Measurements from ENCODE around the gene AREL1. TPM values are rescaled to one million over a fixed set of nuclear protein-coding genes. Genes with fewer than 3 reads are reported as not detected.

AREL1 gene
- total RNA-seq, 2 experiments from 2014 or later = 47.0 to 47.6 TPM

DNA sequence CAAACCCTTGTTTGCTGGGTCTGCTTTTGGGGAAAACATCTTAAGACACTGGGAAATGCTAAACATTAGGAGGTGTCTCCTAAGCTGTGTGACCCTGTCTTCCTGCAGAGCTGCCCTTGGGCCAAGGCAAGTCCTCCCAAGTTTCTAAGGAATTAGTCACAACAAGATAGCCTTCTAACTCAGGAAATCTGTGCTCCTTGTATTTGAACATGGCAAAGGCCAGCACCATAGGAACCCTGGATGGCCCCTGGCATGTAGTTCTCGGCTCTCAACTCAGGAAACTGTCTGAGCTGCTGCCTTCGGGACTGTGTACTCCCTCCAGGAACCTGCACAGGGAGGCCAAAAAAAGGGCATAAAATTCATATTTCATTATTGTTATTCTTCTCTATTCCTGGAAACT is 63.2 kb downstream of the AREL1 start:
- H3K9me3 Mint-ChIP-seq = no peaks in the 10 kb centered on the region
- ATAC-seq (ENCODE audit: low read depth) (no peak), DNase-seq (no peak)
- H3K27ac Mint-ChIP-seq = no peak overlapping the region
- H3K4me1 Mint-ChIP-seq = peaks cover 9% of the 10 kb centered on the region
- POLR2A ChIA-PET = interaction anchor here (1.2 kb wide), 1 partner anchor 11 kb away, joined by 3 read pairs; no protein-coding TSS in a partner anchor
- H3K36me3 Mint-ChIP-seq = no peaks in the 10 kb centered on the region
- peaks cover 8% of the 10 kb centered on the region for H3K27me3 Mint-ChIP-seq
- no peak overlapping the region for H3K4me3 Mint-ChIP-seq

DNA sequence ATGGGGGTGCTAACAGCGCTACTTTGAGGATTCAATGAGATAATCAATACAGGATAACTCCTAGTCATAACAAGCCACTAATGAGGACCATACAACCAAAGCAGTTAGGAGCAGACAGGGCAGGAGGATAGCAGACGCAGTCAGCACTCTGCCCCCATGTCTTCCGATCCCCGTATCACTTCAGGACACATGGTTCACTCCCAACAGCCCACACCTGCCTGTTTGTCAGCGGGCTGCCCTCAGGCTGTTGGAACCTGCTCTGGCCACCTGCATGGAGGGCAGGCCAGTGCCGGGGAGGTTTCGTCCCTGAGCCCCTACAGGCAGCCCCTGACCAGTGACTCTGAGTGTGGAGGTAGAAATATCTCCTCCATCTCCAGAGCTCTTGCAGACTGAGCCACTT is 63.7 kb downstream of the AREL1 start:
- H3K4me3 Mint-ChIP-seq = no peak overlapping the region
- no peak for DNase-seq
- no peaks in the 10 kb centered on the region for H3K9me3 Mint-ChIP-seq
- H3K4me1 Mint-ChIP-seq = peaks cover 9% of the 10 kb centered on the region
- no peak for ATAC-seq (ENCODE audit: low read depth)
- H3K36me3 Mint-ChIP-seq = no peaks in the 10 kb centered on the region
- H3K27ac Mint-ChIP-seq = no peak overlapping the region
- peaks cover 8% of the 10 kb centered on the region for H3K27me3 Mint-ChIP-seq
- POLR2A ChIA-PET = no interaction called here

DNA sequence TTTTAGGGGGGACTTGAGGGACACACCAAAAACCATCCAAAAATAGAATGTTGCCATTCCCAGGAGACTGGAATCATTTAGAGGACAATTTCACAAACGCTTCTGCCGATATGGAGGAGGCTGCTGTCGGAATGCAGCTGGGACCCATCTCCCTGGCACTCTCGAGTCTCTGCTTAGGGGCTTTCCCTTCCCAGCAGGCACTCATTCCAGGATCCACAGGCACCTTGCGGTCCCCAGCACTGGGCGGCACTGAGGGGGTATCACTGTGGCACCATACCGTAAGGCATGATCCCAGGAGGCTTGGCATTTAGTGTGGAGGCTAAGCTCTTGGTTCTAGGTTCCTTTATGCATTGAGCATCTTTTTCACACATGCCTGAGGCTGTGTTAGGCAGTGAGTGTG is 64.3 kb downstream of the AREL1 start:
- no peaks in the 10 kb centered on the region for H3K9me3 Mint-ChIP-seq
- H3K4me3 Mint-ChIP-seq = no peak overlapping the region
- H3K27me3 Mint-ChIP-seq = peaks cover 8% of the 10 kb centered on the region
- ATAC-seq (ENCODE audit: low read depth) (no peak), DNase-seq (no peak)
- H3K27ac Mint-ChIP-seq = no peak overlapping the region
- no peaks in the 10 kb centered on the region for H3K36me3 Mint-ChIP-seq
- POLR2A ChIA-PET = no interaction called here
- H3K4me1 Mint-ChIP-seq = peaks cover 9% of the 10 kb centered on the region

DNA sequence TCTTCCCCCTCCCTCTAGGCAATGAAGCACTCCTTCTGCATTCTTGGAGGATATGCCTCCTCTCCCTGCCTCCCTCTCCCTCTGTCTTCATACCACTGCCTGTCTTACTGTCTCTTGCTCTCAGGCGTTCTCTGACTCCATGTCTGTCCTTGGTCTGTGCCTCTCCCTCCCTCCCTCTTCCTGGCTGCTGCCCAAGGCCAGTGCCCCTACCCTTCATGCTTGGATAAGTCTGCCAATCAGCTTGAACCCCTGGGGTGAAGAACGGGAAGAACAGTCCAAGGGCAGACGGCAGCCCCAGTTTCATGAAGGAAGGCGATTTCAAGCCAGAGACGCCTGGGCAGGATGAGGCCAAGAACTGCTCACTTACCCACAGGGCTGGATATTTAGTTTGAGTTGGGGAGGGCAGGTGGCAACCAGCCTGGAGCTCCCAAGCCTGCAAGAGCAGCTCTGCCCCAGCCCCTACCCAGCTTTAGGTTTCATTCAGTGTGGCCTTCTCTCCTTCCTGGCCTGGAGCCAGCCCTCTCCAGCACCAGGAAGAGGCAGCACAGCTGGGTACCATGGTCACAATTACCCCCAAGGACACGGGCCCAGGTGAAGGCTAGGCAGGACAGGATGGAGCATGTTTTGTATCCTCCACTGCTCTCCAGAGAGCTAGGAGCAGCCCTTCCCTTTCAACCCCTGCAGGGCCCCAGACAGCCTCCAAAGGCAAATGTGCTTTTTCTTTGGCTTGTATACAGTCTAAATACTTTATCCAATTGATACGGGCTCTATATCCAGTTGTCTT is 65.0 kb downstream of the AREL1 start:
- ATAC-seq (ENCODE audit: low read depth) = no peak
- POLR2A ChIA-PET = no interaction called here
- H3K4me3 Mint-ChIP-seq = no peak overlapping the region

DNA sequence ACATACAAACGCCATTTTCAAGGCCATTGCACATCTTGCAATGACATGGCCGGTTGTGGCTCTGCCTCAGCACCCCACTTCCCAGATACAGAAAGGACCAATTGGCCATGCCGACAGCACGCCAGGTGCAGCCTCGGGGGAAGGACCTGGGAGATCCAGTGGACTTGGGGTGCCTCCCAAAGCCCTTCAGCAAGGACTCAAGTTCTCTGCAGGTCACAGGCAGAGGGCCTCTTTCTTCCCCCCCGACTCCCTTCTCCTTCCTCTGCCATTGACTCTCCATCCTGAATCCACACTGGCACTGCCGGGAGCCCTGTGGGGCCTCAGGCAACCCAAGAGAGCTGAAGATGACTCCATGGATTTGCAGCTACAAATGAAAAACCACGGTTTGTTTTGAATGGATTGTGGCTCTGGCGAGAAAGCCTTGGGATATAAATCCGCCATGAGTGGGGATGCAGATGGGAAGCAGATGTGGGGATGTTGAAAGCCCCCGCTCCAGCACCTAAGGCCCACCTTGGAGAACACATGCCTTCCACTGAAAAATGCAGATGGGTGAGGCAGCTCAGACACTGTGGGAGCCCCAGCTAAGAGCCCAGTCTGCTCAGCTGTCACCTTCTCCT is 65.7 kb downstream of the AREL1 start:
- H3K4me3 Mint-ChIP-seq = no peak overlapping the region
- POLR2A ChIA-PET = no interaction called here
- DNase-seq = no peak

More for the DNA sequence above, 65.0 kb downstream of the AREL1 start:
- no peaks in the 10 kb centered on the region for H3K9me3 Mint-ChIP-seq
- no peak for DNase-seq
- peak overlapping the region; percentile 48 for H3K27ac Mint-ChIP-seq
- H3K4me1 Mint-ChIP-seq = peaks cover 9% of the 10 kb centered on the region
- no peaks in the 10 kb centered on the region for H3K36me3 Mint-ChIP-seq
- peaks cover 8% of the 10 kb centered on the region for H3K27me3 Mint-ChIP-seq

DNA sequence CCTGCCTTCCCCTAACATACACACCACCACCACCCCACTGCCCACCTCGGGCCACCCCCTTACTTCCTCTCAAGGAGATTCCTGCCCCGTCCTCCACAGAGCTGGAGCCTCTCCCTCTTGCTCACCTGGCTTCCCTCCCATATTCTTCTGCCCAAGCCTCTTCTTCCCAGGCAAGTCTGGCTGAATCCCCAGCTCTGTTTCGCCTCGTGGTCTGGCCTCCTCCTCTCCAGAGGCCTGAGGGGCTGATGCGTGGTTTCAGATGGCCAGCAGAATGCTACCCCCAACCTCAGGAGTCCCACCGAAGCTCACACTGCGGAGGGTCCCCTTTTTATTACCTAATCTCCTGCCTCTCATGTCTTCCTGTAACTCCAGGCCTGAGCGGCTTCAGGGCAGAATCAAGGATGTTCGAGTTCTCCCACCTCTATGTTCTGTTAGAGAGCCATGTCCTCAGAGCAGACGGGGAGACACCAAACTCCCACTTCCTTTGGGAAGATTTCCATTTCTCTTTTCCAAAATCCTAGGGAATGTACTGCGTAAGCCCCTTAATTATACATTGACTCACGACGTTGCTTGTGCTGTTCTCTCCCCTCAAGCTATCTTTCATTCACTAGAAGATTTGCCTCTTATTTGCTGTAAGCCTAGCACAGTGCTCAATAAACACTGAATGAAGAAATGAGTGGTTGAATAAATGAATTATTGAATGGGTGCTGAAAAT is 67.0 kb downstream of the AREL1 start:
- DNase-seq (no peak), ATAC-seq (ENCODE audit: low read depth) (no peak)
- POLR2A ChIA-PET = no interaction called here
- Mint-ChIP-seq H3K36me3 (no peaks in the 10 kb centered on the region), H3K27ac (no peak overlapping the region), H3K4me1 (peaks cover 2% of the 10 kb centered on the region), H3K9me3 (no peaks in the 10 kb centered on the region), H3K4me3 (no peak overlapping the region), H3K27me3 (peaks cover 8% of the 10 kb centered on the region)

More for the DNA sequence above, 65.7 kb downstream of the AREL1 start:
- Mint-ChIP-seq H3K4me1 (peaks cover 9% of the 10 kb centered on the region), H3K36me3 (no peaks in the 10 kb centered on the region), H3K9me3 (no peaks in the 10 kb centered on the region), H3K27ac (no peak overlapping the region), H3K27me3 (peaks cover 8% of the 10 kb centered on the region)
- no peak for ATAC-seq (ENCODE audit: low read depth)

DNA sequence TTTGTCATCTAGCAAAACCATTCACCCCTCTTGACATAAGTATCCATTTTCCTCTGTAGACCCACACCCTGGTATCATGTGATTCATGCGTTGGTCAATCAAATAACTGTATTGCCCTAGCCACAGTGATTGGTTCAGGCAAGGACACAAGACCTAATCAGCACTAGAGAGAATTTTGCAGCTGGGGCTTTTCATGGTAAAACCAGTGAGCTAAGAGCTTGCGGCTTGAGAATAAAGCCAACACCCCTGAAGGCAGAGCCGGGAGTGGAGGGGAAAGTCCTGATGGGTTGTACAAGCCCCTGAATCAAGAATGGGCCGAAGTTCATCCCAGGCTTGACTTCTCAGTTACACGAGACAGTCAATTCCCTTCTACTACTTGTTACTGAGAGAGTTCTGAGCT is 67.6 kb downstream of the AREL1 start:
- DNase-seq (no peak), ATAC-seq (ENCODE audit: low read depth) (no peak)
- Mint-ChIP-seq H3K9me3 (no peaks in the 10 kb centered on the region), H3K36me3 (no peaks in the 10 kb centered on the region), H3K27me3 (peaks cover 8% of the 10 kb centered on the region), H3K4me3 (no peak overlapping the region), H3K4me1 (peaks cover 2% of the 10 kb centered on the region), H3K27ac (no peak overlapping the region)
- POLR2A ChIA-PET = no interaction called here

DNA sequence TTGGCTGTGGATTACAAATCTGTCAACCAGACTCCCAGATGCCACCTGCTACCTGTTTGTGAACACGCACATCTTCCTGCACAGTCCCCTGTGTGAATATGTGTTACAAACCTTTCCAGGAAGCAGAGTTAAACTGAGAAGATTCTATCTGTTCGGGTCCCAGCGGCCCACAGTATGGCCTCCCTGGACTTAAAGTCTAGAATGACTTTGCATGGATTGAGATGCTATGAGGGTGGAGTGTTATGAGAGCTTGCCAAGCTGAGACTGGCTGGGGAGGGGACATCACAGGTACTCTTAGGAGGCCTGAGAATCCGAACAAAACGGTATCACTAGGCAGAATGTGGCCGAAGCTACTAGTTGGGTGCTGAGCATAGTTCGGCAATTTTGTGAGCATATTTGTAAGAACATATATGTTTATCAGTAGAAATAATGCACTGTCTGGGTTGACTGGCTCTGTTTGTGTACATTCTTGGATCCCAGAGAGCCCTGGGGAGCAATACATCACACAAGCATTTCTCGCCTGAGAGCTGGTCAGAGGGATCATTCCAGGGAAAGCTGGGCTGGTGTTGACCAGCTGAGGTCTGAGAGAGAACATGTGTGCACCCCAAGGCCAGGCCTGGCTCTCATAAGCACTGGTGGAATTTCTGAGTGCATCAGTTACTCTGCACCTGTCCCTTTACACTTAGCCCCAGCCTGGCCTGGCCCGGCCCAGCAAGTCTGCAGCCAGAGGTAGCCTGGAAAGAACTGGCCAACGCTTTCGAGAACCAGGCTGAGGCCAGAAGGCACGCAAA is 71.1 kb downstream of the AREL1 start:
- Mint-ChIP-seq H3K27me3 (peaks cover 10% of the 10 kb centered on the region), H3K27ac (no peak overlapping the region)
- POLR2A ChIA-PET = no interaction called here

DNA sequence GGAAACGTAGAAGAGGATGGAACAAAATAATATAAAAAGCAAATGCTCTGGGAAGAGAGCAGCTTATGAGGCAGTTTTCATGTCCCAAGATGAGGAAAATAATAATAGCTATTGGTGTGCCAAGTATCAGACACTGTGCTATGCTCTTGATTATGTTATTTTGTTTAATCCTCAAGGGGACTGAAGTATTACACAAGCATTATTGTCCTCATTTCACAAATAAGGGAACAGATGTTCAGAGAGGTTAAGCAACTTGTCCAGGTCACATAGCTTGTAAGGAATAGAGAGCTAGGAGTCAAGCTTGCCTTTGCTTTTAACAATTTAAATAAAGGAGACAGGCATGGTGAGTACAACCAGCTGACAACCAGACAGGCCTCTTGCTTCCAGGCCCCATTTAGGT is 73.9 kb downstream of the AREL1 start:
- DNase-seq (no peak), ATAC-seq (ENCODE audit: low read depth) (no peak)
- POLR2A ChIA-PET = interaction anchor here (0.8 to 1.8 kb wide), 2 partner anchors 11 to 20 kb away, joined by 3 to 5 read pairs; no protein-coding TSS in a partner anchor
- Mint-ChIP-seq H3K4me1 (no peaks in the 10 kb centered on the region), H3K36me3 (no peaks in the 10 kb centered on the region), H3K27ac (no peak overlapping the region), H3K4me3 (no peak overlapping the region), H3K27me3 (peaks cover 4% of the 10 kb centered on the region), H3K9me3 (no peaks in the 10 kb centered on the region)

More for the DNA sequence above, 71.1 kb downstream of the AREL1 start:
- no peaks in the 10 kb centered on the region for H3K9me3 Mint-ChIP-seq
- H3K4me3 Mint-ChIP-seq = no peak overlapping the region
- no peak for DNase-seq
- no peaks in the 10 kb centered on the region for H3K36me3 Mint-ChIP-seq
- no peak for ATAC-seq (ENCODE audit: low read depth)
- peaks cover 2% of the 10 kb centered on the region for H3K4me1 Mint-ChIP-seq

DNA sequence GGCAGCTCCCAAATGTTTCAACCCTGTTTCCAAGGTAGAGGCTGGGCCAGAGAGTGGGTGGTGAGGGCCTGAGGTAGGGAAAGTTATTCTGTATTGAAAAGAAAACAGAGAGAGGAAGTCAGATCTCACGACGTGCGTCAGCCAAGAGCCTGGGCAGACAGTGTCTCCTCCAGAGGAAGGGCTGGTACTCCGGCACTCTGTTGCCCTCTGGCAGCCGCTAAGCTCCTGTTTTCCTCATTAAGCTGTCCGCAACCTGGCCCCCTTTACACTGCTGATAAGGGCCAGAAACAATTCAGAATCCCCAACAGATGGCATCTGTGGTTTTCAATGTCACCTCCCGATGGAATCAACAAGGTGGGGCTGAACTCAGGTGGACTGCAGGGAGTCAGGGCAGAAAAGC is 74.8 kb downstream of the AREL1 start:
- DNase-seq (no peak), ATAC-seq (ENCODE audit: low read depth) (no peak)
- H3K27me3 Mint-ChIP-seq = peaks cover 7% of the 10 kb centered on the region
- no peaks in the 10 kb centered on the region for H3K9me3 Mint-ChIP-seq
- POLR2A ChIA-PET = interaction anchor here (1.8 kb wide), 1 partner anchor 19 kb away, joined by 5 read pairs; no protein-coding TSS in a partner anchor
- H3K4me1 Mint-ChIP-seq = no peaks in the 10 kb centered on the region
- H3K4me3 Mint-ChIP-seq = no peak overlapping the region
- no peaks in the 10 kb centered on the region for H3K36me3 Mint-ChIP-seq
- no peak overlapping the region for H3K27ac Mint-ChIP-seq

DNA sequence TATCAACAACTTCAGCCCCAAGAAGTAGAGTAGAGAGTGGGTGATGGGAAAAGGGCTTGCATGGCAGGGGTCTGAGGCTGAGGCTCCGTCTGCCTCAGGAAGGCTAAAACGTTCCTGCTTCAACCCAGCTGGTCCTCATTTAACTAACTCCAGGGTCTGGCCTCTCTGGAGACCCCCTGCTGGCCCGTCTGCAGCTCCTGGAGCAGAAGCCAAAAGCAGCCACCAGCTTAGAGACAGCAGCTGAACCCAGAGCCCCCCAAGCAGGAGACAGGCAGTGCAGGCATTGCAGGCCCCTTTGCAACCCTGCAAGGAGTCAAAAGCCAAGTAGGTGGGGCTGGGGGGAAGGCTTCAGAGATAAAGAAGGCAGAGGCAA is 75.7 kb downstream of the AREL1 start:
- POLR2A ChIA-PET = no interaction called here
- H3K27ac Mint-ChIP-seq = no peak overlapping the region
- no peaks in the 10 kb centered on the region for H3K9me3 Mint-ChIP-seq
- no peak overlapping the region for H3K4me3 Mint-ChIP-seq
- DNase-seq (no peak), ATAC-seq (ENCODE audit: low read depth) (no peak)
- peaks cover 7% of the 10 kb centered on the region for H3K27me3 Mint-ChIP-seq
- H3K36me3 Mint-ChIP-seq = no peaks in the 10 kb centered on the region
- no peaks in the 10 kb centered on the region for H3K4me1 Mint-ChIP-seq

DNA sequence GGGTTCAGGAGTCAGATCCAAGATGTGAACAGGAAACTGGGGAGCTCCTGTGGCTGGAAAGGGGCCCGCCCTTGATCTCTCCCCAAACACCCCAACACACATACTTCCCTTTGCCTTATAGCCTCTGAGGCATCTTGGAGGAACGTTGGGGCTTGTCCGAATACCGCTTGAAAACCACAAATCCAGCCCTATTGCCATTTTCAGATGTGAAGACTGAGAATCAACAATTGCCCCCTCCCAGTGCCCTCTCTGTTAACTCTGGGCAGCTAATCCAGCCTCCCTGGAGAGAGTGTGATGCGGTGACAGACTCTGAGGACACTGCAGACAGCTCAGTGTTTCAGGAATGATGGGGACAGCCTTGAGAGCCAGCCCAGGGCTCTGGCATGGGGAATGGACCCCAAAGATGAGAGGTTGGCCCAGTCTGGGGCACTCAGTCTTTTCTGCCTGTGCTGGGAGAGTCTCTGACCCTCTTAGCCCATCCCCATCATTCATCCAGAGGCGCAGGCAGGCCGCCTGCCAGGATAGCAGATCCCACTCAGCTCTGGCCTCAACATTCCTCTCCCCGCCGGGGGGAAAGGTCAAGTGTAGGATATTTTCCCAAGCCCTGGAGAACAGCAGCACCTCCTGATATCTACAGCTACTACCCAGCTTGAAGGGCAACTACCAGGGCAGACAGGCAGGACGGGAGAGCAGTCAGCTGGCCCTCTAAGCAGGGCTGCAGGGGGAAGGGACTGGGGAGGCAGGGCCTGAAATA is 76.3 kb downstream of the AREL1 start:
- POLR2A ChIA-PET = no interaction called here
- Mint-ChIP-seq H3K4me1 (no peaks in the 10 kb centered on the region), H3K4me3 (no peak overlapping the region), H3K9me3 (no peaks in the 10 kb centered on the region), H3K27me3 (peaks cover 7% of the 10 kb centered on the region), H3K36me3 (no peaks in the 10 kb centered on the region), H3K27ac (no peak overlapping the region)
- no peak for DNase-seq
- ATAC-seq (ENCODE audit: low read depth) = no peak

DNA sequence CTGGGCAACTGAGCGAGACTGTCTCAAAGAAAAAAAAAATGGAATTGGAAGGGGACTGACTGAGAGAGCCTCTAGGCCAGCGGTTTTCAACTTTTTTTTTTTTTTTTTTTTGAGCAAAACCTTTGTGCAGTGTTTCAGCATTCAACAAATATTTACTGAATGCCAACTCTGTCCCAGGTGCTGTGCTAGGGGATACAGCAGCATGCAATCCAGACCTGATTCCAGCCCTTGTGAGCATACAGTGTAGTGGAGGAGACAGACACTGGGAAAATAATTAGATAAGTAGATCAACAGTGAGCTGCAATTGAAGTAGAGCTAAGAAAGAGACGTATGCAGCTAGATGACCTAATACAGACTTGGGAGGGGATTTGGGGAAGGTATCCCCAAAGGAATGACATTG is 77.0 kb downstream of the AREL1 start:
- DNase-seq (no peak), ATAC-seq (ENCODE audit: low read depth) (no peak)
- H3K36me3 Mint-ChIP-seq = no peaks in the 10 kb centered on the region
- H3K27ac Mint-ChIP-seq = no peak overlapping the region
- POLR2A ChIA-PET = no interaction called here
- no peaks in the 10 kb centered on the region for H3K9me3 Mint-ChIP-seq
- H3K4me3 Mint-ChIP-seq = no peak overlapping the region
- no peaks in the 10 kb centered on the region for H3K4me1 Mint-ChIP-seq
- H3K27me3 Mint-ChIP-seq = peaks cover 7% of the 10 kb centered on the region
